HG02571 (cell line): ENCODE measurements around the gene ACRV1.
"Not testable (repeated sequence)": the region's sequence is repeated elsewhere in the genome, so short reads cannot be mapped to it uniquely, and the experiment has no call there.

Source experiments
- ATAC-seq: cut with Tn5 transposase; IDR thresholded peaks from one replicate; pipeline ENCODE4 v1.9.1; 2021; ENCODE audit warnings: mild to moderate bottlenecking, moderate library complexity; ENCODE audit not compliant: unreplicated experiment

ACRV1 gene

DNA sequence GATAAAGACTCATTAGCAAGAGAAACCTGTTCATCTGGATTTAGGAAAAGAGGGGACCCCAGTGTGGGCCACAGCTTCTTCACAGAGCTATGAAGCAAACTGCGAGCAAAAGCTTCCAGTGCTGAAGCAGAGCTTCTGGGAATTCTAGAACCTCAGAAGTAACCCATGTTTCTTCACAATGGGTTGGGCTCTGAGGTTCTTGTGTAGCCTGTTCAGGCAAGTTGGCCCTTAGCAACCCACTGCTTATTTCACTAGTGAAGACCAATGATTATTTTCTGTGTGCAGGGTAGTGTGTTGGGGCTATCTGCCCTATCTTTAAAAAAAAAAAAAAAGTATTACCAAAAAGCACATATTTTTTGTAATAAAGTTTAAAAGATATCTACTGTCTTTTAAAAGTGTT, at the start of gene ACRV1:
Gene ACRV1 (minus strand): TSS at position 101 of the 400 bp plus-strand sequence. CDS start 67 bp downstream, at position 34.
- no peak for ATAC-seq

DNA sequence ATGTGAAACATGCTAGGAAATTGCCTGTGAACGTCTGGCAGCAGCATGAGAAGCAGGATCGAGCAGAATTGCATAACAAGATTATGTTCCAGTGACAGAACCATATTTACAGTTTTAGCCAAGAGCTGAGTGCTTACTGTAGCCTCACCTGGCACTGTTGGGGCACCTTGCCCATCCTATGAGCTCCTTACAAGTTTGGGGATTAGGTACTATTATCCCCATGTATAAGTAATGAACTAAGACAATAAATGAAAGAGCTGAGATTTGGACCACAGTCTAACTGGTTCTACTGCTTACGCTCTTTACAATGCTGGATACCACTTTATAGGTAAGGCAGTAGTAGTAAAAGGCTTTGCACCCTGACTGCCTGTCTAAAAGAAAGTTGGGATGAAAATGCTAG, 48.3 kb upstream of the ACRV1 start:
- ATAC-seq: no peak

- ATAC-seq: no peak
Observed at GRCh38 chr11:125724125-125724524, 43.5 kb upstream of the ACRV1 start.

DNA sequence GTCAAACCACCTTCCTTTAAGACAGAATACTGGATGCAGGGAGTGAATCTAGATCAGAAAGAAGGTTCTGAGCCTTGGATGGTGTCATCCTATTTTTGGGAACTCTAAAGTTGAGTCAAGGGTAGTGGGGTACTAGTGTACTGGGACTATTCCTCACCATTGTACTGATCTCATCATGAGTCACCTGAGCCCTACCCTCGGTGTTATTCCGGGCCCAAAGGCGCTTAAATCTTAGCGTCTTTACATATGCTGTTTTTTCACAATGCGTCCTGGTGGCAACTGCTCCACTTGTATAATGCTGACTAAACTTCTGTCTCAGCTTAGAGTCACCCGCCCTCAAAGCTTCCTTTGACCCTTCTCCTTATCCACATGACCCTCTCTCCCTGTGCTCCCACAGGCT, 40.1 kb upstream of the ACRV1 start:
- ATAC-seq: no peak

GRCh38 chr11:125704686-125705085, 24.0 kb upstream of the ACRV1 start:
- ATAC-seq: not testable (repeated sequence)

- no peak for ATAC-seq
Observed at GRCh38 chr11:125701858-125702621, 21.4 kb upstream of the ACRV1 start.

- no peak for ATAC-seq
Observed at GRCh38 chr11:125701018-125701610, 20.5 kb upstream of the ACRV1 start.

DNA sequence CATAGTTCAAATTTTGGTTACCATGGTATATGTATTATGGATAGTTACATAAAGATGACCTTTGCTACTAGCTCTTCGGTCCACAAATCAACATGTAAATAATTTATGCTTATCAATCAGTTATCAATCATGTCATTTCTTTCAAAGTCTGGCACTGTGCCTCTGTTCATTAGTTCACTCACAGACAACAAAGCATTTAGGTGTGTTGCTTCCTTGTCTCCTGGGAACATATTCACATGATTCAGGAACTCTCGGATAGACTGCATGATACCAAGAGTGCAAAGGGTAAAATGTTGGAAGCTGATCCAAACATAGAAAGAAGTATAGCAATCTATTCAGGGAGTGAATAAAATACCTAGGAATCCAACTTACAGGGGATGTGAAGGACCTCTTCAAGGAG, 14.3 kb upstream of the ACRV1 start:
- ATAC-seq: no peak

- no peak for ATAC-seq
Observed at GRCh38 chr11:125692887-125693286, 12.2 kb upstream of the ACRV1 start.

DNA sequence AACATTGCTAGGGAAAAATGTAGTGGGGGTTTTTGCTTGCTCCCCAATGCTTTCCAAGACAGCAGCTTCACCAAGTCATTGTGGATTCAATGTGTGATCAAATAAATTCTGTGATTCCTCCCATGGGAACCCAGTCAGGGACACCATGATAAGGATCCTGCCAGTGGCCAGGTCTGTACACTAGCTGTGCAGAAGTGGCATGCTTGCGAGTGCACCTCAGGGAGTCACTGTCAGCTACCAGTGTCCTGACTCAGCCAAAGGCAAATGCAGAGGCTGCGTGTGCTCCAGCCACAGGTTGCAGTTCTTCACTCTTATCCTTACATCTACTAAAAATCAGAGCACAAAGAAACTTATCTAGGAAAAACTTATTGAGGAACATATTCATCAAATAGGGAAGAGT, 9.4 kb upstream of the ACRV1 start:
- ATAC-seq: no peak

DNA sequence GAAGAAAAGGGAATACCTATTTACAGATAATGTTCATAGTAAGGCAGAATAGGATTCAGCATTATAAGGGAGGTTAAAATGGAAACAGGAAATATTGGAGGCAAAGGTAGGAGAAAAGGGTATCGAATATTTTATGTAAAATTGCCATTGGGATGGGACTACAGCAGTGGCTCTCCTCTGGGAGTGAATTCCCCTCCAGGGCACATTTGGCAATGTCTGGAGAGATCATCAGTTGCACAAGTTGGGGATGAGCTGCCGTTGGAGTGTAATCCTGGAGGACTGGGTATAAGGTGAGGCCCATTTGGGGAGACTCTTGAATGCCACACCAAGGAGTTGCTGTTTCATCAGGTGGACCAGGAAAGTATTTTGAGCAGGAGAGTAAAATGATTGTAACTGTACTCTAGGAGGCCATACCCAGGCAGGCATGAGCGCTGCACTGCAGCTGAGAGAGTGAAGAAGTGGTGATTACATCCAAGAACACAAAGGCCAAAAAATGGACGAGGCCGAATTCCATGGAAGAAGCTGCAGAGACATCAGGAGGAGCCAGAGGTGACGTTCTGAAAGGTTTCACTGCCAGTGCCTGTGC, 8.7 kb upstream of the ACRV1 start:
- no peak for ATAC-seq

- no peak for ATAC-seq
Observed at GRCh38 chr11:125688632-125689031, 8.0 kb upstream of the ACRV1 start.

GRCh38 chr11:125688066-125688465, 7.4 kb upstream of the ACRV1 start:
- no peak for ATAC-seq

- no peak for ATAC-seq
Observed at GRCh38 chr11:125685228-125685627, 4.6 kb upstream of the ACRV1 start.

- ATAC-seq: no peak
Observed at GRCh38 chr11:125679837-125680236, 810 bp downstream of the ACRV1 start.

GRCh38 chr11:125679397-125679796, 1.2 kb downstream of the ACRV1 start:
- no peak for ATAC-seq

DNA sequence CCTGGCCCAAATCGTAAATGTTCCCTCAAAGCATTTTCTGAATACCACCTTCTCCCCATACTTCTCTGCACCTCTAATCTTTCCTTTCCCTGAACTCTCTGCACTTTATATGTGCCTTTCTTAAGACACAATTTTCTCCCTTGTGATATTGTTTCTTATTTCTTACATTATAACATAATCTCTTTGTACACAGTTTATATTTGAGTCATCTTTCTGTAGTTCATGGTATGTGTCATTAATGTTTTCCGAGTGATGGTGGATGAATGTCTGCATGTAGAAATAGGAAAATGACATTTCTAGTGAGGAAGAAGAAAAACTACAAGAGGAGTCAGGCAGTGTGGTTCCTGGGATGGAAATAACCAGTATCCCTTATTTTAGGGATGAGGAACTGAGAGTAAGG, 5.5 kb downstream of the ACRV1 start:
- ATAC-seq: no peak

DNA sequence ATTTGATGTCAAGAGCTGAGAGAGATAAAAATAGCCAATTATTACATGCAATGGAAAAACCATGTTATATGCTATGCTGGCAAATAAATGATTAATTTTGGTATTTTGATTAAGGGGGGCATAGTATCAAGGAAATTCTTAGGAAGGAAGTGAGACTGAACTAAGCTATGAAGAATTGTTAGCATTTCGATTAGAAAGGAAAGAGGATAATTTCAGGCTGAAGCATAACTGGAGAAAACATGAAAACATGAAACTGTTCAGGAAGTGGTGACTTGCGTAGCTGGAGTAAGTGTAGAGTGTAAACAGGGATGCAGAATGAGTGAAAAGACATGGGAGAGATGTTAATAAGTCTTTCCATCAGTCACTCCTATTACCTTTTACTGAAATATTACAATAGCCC, 6.4 kb downstream of the ACRV1 start:
- no peak for ATAC-seq

- ATAC-seq: no peak
Observed at GRCh38 chr11:125671561-125671960, 9.1 kb downstream of the ACRV1 start.

DNA sequence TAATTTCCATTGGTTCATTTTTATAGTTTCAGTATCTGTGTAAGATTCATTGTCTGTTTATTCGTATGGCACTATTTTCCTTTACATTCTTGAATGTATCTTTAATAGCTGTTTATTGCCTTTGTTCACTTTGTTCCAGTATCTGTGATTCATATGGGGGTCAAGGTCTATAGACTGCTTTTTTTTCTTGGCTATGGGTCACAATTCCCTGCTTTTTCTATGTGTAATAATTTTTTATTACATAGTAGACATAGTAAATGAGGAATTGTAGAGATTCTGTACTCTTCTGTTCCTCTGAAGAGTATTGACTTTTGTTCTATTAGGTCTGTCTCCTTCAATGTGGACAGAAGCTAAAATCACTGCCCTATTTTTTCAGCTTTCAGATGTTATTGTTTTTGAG, 10.5 kb downstream of the ACRV1 start:
- ATAC-seq: no peak

- no peak for ATAC-seq
Observed at GRCh38 chr11:125667151-125667550, 13.5 kb downstream of the ACRV1 start.

DNA sequence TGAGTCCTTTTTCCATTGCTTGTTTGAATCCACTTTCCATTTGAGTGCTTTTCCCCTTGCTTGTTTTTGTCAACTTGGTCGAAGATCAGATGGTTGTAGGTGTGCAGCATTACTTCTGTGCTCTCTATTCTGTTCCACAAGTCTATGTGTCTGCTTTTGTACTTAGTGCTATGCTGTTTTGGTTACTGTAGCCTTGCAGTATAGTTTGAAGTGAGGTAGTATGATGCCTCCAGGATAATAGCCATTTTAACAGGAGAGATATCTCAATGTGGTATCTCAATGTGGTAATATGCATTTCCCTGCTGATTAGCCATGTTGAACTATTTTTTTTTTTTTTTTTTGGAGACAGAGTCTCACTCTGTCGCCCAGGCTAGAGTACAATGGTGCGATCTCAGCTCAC, 16.7 kb downstream of the ACRV1 start:
- no peak for ATAC-seq
